Endothelial cell of umbilical vein (primary cell): ENCODE results near the gene AKAP8L. TPM values are rescaled to one million over a fixed set of nuclear protein-coding genes. Genes with fewer than 3 reads are reported as not detected.

ENCODE experiments used
- BruUV-seq: library from RNA; stranded (reverse); fragments of 400-500 nt; replicated peaks from 2 replicates; lab custom pipeline; 2021; lab: Mats Ljungman, UMichigan
- CTCF ChIA-PET: fragments of 300-600, 350-600 bp; sonication (Branson Sonifier 250); formaldehyde crosslinking; loops from one replicate; lab custom pipeline; 2021; ENCODE audit warnings: antibody characterized with exemption, inconsistent platforms; lab: Charles Lee
- POLR2A ChIA-PET: fragments of 300-600, 350-600 bp; sonication (Branson Sonifier 250); formaldehyde crosslinking; loops from one replicate; lab custom pipeline; 2021; ENCODE audit warnings: antibody characterized with exemption, inconsistent platforms; lab: Charles Lee
- DNase-seq: peaks from one replicate; pipeline ENCODE4 v3.0.0-alpha.2; 2011; ENCODE audit warnings: low read depth, low spot score
- FAIRE-seq: peaks from 2 replicates; lab custom pipeline; 2011; peaks lifted over from hg19 to GRCh38; lab: Jason Lieb, UNC
- H2AFZ ChIP-seq: 2 replicates; pipeline ENCODE4 v1.6.0; 2012; ENCODE audit warnings: low read depth, low read length, control low read depth, inconsistent platforms
- H3K27ac ChIP-seq: 2 replicates; pipeline ENCODE4 v1.5.1; 2011; ENCODE audit warnings: low read depth, mild to moderate bottlenecking, control low read depth, low read length, moderate library complexity; ENCODE audit not compliant: insufficient read depth
- H3K27me3 ChIP-seq, 2 experiments: 2 replicates each; pipeline versions ENCODE4 v1.6.0 to v1.6.1; 2011; ENCODE audit warnings: low read length in 2 of 2, mixed read lengths in 1 of 2; ENCODE audit not compliant: control insufficient read depth in 2 of 2, insufficient read depth in 2 of 2
- H3K36me3 ChIP-seq, 2 experiments: 2 replicates in 1 of 2; 3 replicates in 1 of 2; pipeline ENCODE4 v1.5.1; 2011; ENCODE audit warnings: low read length in 2 of 2, mild to moderate bottlenecking in 1 of 2, moderate library complexity in 1 of 2; ENCODE audit not compliant: control insufficient read depth in 2 of 2, insufficient read depth in 2 of 2; ENCODE audit errors: extremely low read depth in 1 of 2
- H3K4me1 ChIP-seq: 3 replicates; pipeline ENCODE4 v1.5.1; 2011; ENCODE audit warnings: mild to moderate bottlenecking, low read length; ENCODE audit not compliant: control insufficient read depth, insufficient read depth; ENCODE audit errors: extremely low read depth
- H3K4me2 ChIP-seq: 2 replicates; pipeline ENCODE4 v1.6.1; 2011; ENCODE audit warnings: low read length, control low read depth, mixed read lengths; ENCODE audit not compliant: insufficient read depth
- H3K4me3 ChIP-seq, 3 experiments: fragments of 200-600 bp in 1 of 3; sonication (generic), shearing (Covaris generic) in 1 of 3; replicated peaks in 1 of 3; 2 replicates each; pipeline ENCODE4 v1.5.1; 2011 to 2016; ENCODE audit warnings: control low read depth in 3 of 3, low read length in 3 of 3, mild to moderate bottlenecking in 2 of 3, inconsistent platforms in 1 of 3, low read depth in 1 of 3, moderate library complexity in 1 of 3; ENCODE audit not compliant: insufficient read depth in 1 of 3
- H3K79me2 ChIP-seq: 2 replicates; pipeline ENCODE4 v1.6.0; 2012; ENCODE audit warnings: low read length, inconsistent platforms; ENCODE audit not compliant: control insufficient read depth, insufficient read depth
- H3K9ac ChIP-seq: replicated peaks from 2 replicates; pipeline ENCODE3; 2011; ENCODE audit warnings: low read length, control low read depth; ENCODE audit not compliant: insufficient read depth; ENCODE audit errors: extremely low read depth
- H3K9me1 ChIP-seq: replicated peaks from 3 replicates; pipeline ENCODE4 v1.6.0; 2011; ENCODE audit warnings: mild to moderate bottlenecking, low read length; ENCODE audit not compliant: control insufficient read depth, insufficient read depth; ENCODE audit errors: extremely low read depth
- H3K9me3 ChIP-seq: replicated peaks from 2 replicates; pipeline ENCODE4 v1.5.1; 2012; ENCODE audit warnings: low read length, inconsistent platforms; ENCODE audit not compliant: control insufficient read depth, insufficient read depth
- H4K20me1 ChIP-seq: replicated peaks from 2 replicates; pipeline ENCODE3; 2011; ENCODE audit warnings: mild to moderate bottlenecking, low read length; ENCODE audit not compliant: control insufficient read depth, insufficient read depth; ENCODE audit errors: extremely low read depth
- CTCF ChIP-seq, 2 donors: IDR thresholded peaks; 1 replicate in 1 of 2; 2 replicates in 1 of 2; pipeline ENCODE4 v1.5.1; 2011; ENCODE audit warnings: low read length in 2 of 2, mild to moderate bottlenecking in 2 of 2, moderate library complexity in 2 of 2, control low read depth in 1 of 2, inconsistent platforms in 1 of 2, low read depth in 1 of 2; ENCODE audit not compliant: insufficient read depth in 1 of 2; ENCODE audit errors: extremely low read depth in 1 of 2
- EZH2 ChIP-seq: IDR thresholded peaks from 2 replicates; pipeline ENCODE4 v1.6.1; 2012; ENCODE audit warnings: borderline replicate concordance, low read depth, mild to moderate bottlenecking, moderate library complexity, low read length, inconsistent platforms; ENCODE audit not compliant: severe bottlenecking
- FOS ChIP-seq: IDR thresholded peaks from 2 replicates; pipeline ENCODE4 v1.6.1; 2011; ENCODE audit warnings: mild to moderate bottlenecking, low read length, moderate library complexity, borderline replicate concordance; ENCODE audit not compliant: insufficient read depth
- GATA2 ChIP-seq: IDR thresholded peaks from 2 replicates; pipeline ENCODE4 v1.7.0; 2011; ENCODE audit warnings: low read depth, mild to moderate bottlenecking, moderate library complexity, mixed read lengths, low read length; ENCODE audit not compliant: insufficient read length, insufficient read depth
- JUN ChIP-seq: IDR thresholded peaks from 2 replicates; pipeline ENCODE4 v1.6.1; 2011; ENCODE audit warnings: borderline replicate concordance, low read depth; ENCODE audit not compliant: insufficient read length, insufficient read depth
- MAX ChIP-seq: IDR thresholded peaks from 2 replicates; pipeline ENCODE4 v1.6.1; 2011; ENCODE audit not compliant: insufficient read depth, insufficient read length
- MYC ChIP-seq: IDR thresholded peaks from one replicate; pipeline ENCODE4 v1.6.1; 2011; ENCODE audit warnings: mild to moderate bottlenecking, low read depth, low read length
- POLR2A ChIP-seq: IDR thresholded peaks from 2 replicates; pipeline ENCODE4 v1.6.1; 2012; ENCODE audit warnings: low read depth, mild to moderate bottlenecking, control low read depth, low read length
- POLR2AphosphoS5 ChIP-seq: IDR thresholded peaks from 2 replicates; pipeline ENCODE4 v1.6.1; 2012; ENCODE audit warnings: low read depth, mild to moderate bottlenecking, control low read depth, low read length, moderate library complexity; ENCODE audit not compliant: insufficient read depth
- dilution Hi-C: fragments of 300-500 bp; cut with MboI; formaldehyde crosslinking; loops from one replicate; pipeline ENCODE4 v1.15.0; 2019; ENCODE audit warnings: low sequenced_read_pairs; ENCODE audit not compliant: extremely low pct_ligation_motif_present
- intact Hi-C: fragments of 100-400 bp; cut with micrococcal nuclease; formaldehyde crosslinking; loops from one replicate; pipeline ENCODE4 v1.10.0; 2022
- polyA plus RNA-seq, 4 experiments: library from polyadenylated mRNA; depleted of rRNA in 3 of 4; stranded (reverse) in 3 of 4; unstranded in 1 of 4; fragments of >200 nt; gene quantifications; 2 replicates each; pipeline versions ENCODE4 v1.2.1 to v1.2.3, GENCODE V29; 2011 to 2012; ENCODE audit warnings: missing spikeins in 1 of 4
- total RNA-seq: library from RNA; stranded (reverse); gene quantifications from 2 replicates; pipeline ENCODE4 v1.2.3, GENCODE V29; 2021

AKAP8L gene
- total and polyA plus RNA-seq, 2 donors (not counting 3 experiments of a cell fraction or from before 2014, with no cell fraction given), result 63.9 to 99.6 TPM

- no peak overlapping the region for H3K9ac ChIP-seq
- H3K4me1 ChIP-seq, result no peaks in the 10 kb centered on the region
- H3K9me3 ChIP-seq, result no peaks in the 10 kb centered on the region
- intact Hi-C loops, result no loop called here
- H3K79me2 ChIP-seq, result peaks cover 19% of the 10 kb centered on the region
- FAIRE-seq (no peak), DNase-seq (no peak)
- no peak overlapping the region for H3K27ac ChIP-seq
- no TSS peak for BruUV-seq
- POLR2A ChIA-PET, result no interaction called here
- TF ChIP-seq EZH2 (no peak), GATA2 (no peak), MAX (no peak), FOS (no peak), MYC (no peak), POLR2A (no peak), CTCF (IDR thresholded peaks at IDR 0.05; ENCODE audit: extremely low read depth in 1 of 2, insufficient read depth in 1 of 2, low read depth in 1 of 2, low read length in 2 of 2) (no peak), JUN (no peak), POLR2AphosphoS5 (no peak)
- no peak overlapping the region for H3K4me3 ChIP-seq
- dilution Hi-C loops, result no loop called here
- H3K27me3 ChIP-seq, result no peaks in the 10 kb centered on the region
- no peaks in the 10 kb centered on the region for H3K9me1 ChIP-seq
- no peak overlapping the region for H3K4me2 ChIP-seq
- CTCF ChIA-PET, result no interaction called here
- H3K36me3 ChIP-seq, result peaks cover 14 to 66% of the 10 kb centered on the region in 2 experiments
- H2AFZ ChIP-seq, result no peak overlapping the region
- no peaks in the 10 kb centered on the region for H4K20me1 ChIP-seq
Observed at GRCh38 chr19:15398501-15399233, 20.1 kb downstream of the AKAP8L start.
